ENCODE data around the gene RHO. TPM values are rescaled to one million over a fixed set of nuclear protein-coding genes. Genes with fewer than 3 reads are reported as not detected.
A peak's percentile ranks its signal among the peaks of the same experiment; 100 is the strongest.

Gene RHO
- total RNA-seq, 1 experiment from 2014 or later, result not detected

DNA sequence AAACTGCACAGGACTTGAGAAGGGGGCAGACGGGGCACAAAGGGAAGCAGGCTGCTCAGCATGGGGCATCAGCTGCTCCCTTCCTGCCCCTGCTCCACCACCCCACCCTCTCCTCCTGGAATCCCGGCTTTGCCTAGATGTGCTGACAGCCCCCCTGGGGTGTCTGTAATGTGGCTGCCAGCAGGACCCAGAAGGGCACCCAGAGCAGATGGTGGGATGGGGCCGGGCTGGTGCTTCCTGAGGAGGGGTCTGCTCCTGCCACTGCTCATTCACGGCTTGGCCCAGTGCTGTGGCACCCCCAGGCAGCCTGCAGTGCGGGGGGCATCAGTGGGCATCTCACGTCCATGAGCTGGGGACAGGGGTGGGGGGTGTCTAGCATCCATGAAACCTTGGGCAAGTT, 24.7 kb downstream of the RHO start:
- no peak overlapping the region for H3K27ac Mint-ChIP-seq
- TF ChIP-seq ATF2 (CRISPR knock-in tag; IDR thresholded peaks at IDR 0.05; ENCODE audit: borderline replicate concordance, low read depth), result no peak
- TF ChIP-seq, protein P1, sequence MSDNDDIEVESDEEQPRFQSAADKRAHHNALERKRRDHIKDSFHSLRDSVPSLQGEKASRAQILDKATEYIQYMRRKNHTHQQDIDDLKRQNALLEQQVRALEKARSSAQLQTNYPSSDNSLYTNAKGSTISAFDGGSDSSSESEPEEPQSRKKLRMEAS (CRISPR knock-in tag; IDR thresholded peaks at IDR 0.05), result no peak
- TF ChIP-seq USF2 (CRISPR knock-in tag; IDR thresholded peaks at IDR 0.05), result no peak
- TF ChIP-seq ZNF121 (CRISPR knock-in tag; IDR thresholded peaks at IDR 0.05), result no peak
- no peak for TF ChIP-seq ZNF512 (CRISPR knock-in tag; IDR thresholded peaks at IDR 0.05; ENCODE audit: borderline replicate concordance)
- no peak for TF ChIP-seq ETV6 (CRISPR knock-in tag; IDR thresholded peaks at IDR 0.05)
- TF ChIP-seq STAT6 (CRISPR knock-in tag; conservative IDR thresholded peaks at IDR 0.05; ENCODE audit: low read depth), result no peak
- TF ChIP-seq ZNF423 (CRISPR knock-in tag; IDR thresholded peaks at IDR 0.05), result peak; percentile 61; the same call in 1 of the 2 replicates
- H3K9me3 Mint-ChIP-seq, result no peaks in the 10 kb centered on the region
- DNase-seq (ENCODE audit: low spot score), result no peak
- no peak for ATAC-seq
- CTCF ChIA-PET, result interaction anchor here (2.2 kb wide), 2 partner anchors 63 kb away, joined by 12 read pairs; no protein-coding TSS in a partner anchor
- H3K36me3 Mint-ChIP-seq, result peaks cover 3% of the 10 kb centered on the region
- POLR2A ChIA-PET, result no interaction called here
- peaks cover 34% of the 10 kb centered on the region for H3K4me1 Mint-ChIP-seq
- H3K4me3 Mint-ChIP-seq, result no peak overlapping the region
- H3K27me3 Mint-ChIP-seq (ENCODE audit: low read depth), result no peaks in the 10 kb centered on the region

DNA sequence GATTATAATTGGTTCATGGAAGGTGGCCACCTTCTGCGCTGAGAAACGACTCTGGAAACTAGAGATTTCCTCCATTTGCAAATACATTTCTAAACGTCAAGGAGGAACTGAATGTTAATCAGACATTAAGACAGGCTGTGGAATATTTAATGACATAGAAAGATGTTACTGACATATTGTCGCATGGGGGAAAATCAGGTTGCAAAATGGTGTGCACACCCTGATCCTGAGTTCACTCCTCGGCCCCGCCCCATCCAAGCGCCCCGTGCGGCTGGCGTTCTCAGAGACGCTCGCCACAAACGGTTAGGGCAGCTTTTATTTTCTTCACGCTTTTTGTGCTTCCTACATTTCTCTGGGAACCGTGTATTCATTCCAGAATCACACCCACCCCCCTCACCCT, 25.3 kb downstream of the RHO start:
- ChIA-PET POLR2A (no interaction called here), CTCF (interaction anchor here (1.3 to 2.2 kb wide), 3 partner anchors 62 to 71 kb away, joined by 5 to 12 read pairs (median 5); no protein-coding TSS in a partner anchor)
- Mint-ChIP-seq H3K9me3 (no peaks in the 10 kb centered on the region), H3K36me3 (peaks cover 5% of the 10 kb centered on the region), H3K4me1 (peaks cover 36% of the 10 kb centered on the region), H3K27me3 (ENCODE audit: low read depth) (no peaks in the 10 kb centered on the region), H3K4me3 (no peak overlapping the region), H3K27ac (no peak overlapping the region)
- no peak for DNase-seq (ENCODE audit: low spot score)
- ATAC-seq, result no peak
- TF ChIP-seq ERG (CRISPR knock-in tag; IDR thresholded peaks at IDR 0.05), result no peak
- no peak for TF ChIP-seq IRF2 (CRISPR knock-in tag; IDR thresholded peaks at IDR 0.05; ENCODE audit: borderline replicate concordance, low read depth)
- no peak for TF ChIP-seq TEAD4 (CRISPR knock-in tag; IDR thresholded peaks at IDR 0.05)
- TF ChIP-seq, protein P2, sequence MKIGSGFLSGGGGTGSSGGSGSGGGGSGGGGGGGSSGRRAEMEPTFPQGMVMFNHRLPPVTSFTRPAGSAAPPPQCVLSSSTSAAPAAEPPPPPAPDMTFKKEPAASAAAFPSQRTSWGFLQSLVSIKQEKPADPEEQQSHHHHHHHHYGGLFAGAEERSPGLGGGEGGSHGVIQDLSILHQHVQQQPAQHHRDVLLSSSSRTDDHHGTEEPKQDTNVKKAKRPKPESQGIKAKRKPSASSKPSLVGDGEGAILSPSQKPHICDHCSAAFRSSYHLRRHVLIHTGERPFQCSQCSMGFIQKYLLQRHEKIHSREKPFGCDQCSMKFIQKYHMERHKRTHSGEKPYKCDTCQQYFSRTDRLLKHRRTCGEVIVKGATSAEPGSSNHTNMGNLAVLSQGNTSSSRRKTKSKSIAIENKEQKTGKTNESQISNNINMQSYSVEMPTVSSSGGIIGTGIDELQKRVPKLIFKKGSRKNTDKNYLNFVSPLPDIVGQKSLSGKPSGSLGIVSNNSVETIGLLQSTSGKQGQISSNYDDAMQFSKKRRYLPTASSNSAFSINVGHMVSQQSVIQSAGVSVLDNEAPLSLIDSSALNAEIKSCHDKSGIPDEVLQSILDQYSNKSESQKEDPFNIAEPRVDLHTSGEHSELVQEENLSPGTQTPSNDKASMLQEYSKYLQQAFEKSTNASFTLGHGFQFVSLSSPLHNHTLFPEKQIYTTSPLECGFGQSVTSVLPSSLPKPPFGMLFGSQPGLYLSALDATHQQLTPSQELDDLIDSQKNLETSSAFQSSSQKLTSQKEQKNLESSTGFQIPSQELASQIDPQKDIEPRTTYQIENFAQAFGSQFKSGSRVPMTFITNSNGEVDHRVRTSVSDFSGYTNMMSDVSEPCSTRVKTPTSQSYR (CRISPR knock-in tag; IDR thresholded peaks at IDR 0.05), result no peak
- TF ChIP-seq TP53 (CRISPR knock-in tag; IDR thresholded peaks at IDR 0.05), result no peak
- TF ChIP-seq ZNF396 (CRISPR knock-in tag; IDR thresholded peaks at IDR 0.05; ENCODE audit: borderline replicate concordance), result no peak
- TF ChIP-seq GRHL2 (CRISPR knock-in tag; IDR thresholded peaks at IDR 0.05; ENCODE audit: insufficient replicate concordance, severe bottlenecking), result no peak
- TF ChIP-seq ZBTB21 (CRISPR knock-in tag; IDR thresholded peaks at IDR 0.05; ENCODE audit: borderline replicate concordance), result no peak
- TF ChIP-seq, protein P3, sequence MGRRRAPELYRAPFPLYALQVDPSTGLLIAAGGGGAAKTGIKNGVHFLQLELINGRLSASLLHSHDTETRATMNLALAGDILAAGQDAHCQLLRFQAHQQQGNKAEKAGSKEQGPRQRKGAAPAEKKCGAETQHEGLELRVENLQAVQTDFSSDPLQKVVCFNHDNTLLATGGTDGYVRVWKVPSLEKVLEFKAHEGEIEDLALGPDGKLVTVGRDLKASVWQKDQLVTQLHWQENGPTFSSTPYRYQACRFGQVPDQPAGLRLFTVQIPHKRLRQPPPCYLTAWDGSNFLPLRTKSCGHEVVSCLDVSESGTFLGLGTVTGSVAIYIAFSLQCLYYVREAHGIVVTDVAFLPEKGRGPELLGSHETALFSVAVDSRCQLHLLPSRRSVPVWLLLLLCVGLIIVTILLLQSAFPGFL (CRISPR knock-in tag; IDR thresholded peaks at IDR 0.05; ENCODE audit: borderline replicate concordance), result no peak
- no peak for TF ChIP-seq RORB (CRISPR knock-in tag; IDR thresholded peaks at IDR 0.05)
- TF ChIP-seq, protein P4, sequence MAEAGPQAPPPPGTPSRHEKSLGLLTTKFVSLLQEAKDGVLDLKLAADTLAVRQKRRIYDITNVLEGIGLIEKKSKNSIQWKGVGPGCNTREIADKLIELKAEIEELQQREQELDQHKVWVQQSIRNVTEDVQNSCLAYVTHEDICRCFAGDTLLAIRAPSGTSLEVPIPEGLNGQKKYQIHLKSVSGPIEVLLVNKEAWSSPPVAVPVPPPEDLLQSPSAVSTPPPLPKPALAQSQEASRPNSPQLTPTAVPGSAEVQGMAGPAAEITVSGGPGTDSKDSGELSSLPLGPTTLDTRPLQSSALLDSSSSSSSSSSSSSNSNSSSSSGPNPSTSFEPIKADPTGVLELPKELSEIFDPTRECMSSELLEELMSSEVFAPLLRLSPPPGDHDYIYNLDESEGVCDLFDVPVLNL (CRISPR knock-in tag; IDR thresholded peaks at IDR 0.05; ENCODE audit: borderline replicate concordance, low read depth), result no peak
- TF ChIP-seq MXD4 (CRISPR knock-in tag; IDR thresholded peaks at IDR 0.05; ENCODE audit: borderline replicate concordance), result no peak
- TF ChIP-seq CREM (CRISPR knock-in tag; IDR thresholded peaks at IDR 0.05), result no peak
- no peak for TF ChIP-seq ZNF317 (CRISPR knock-in tag; IDR thresholded peaks at IDR 0.05; ENCODE audit: borderline replicate concordance, low read depth)

Measured in WTC11 (cell line).